ENCODE results near the gene ARMC12. TPM values are rescaled to one million over a fixed set of nuclear protein-coding genes. Genes with fewer than 3 reads are reported as not detected.

The ARMC12 gene
- total RNA-seq, 1 experiment from 2014 or later: 1.0 TPM

GRCh38 chr6:35727231-35727934 lies 9.4 kb upstream of the ARMC12 start (continued):
- TF ChIP-seq ZNF121 (CRISPR knock-in tag; IDR thresholded peaks at IDR 0.05) (no peak), IRF2 (CRISPR knock-in tag; IDR thresholded peaks at IDR 0.05; ENCODE audit: borderline replicate concordance, low read depth) (no peak), ZNF263 (CRISPR knock-in tag; IDR thresholded peaks at IDR 0.05; ENCODE audit: low read depth) (no peak)

- no peaks in the 10 kb centered on the region for H3K9me3 Mint-ChIP-seq
- DNase-seq (ENCODE audit: low spot score): peak; percentile 48
- H3K27ac Mint-ChIP-seq: peak overlapping the region; percentile 19; the same call in 1 of the 2 replicates
- POLR2A ChIA-PET: interaction anchor here (1.0 to 1.2 kb wide), 4 partner anchors 8 to 36 kb away, joined by 3 to 6 read pairs (median 4); no protein-coding TSS in a partner anchor
- peaks cover 59% of the 10 kb centered on the region for H3K4me1 Mint-ChIP-seq
- ATAC-seq: peak; percentile 1; the same call in 1 of the 2 replicates
- H3K27me3 Mint-ChIP-seq (ENCODE audit: low read depth): peaks cover 35% of the 10 kb centered on the region
- TF ChIP-seq FOXJ3 (CRISPR knock-in tag; IDR thresholded peaks at IDR 0.05; ENCODE audit: borderline replicate concordance) (no peak), RELA (CRISPR knock-in tag; IDR thresholded peaks at IDR 0.05; ENCODE audit: borderline replicate concordance) (peak; percentile 39; the same call in 1 of the 2 replicates), ZNF219 (CRISPR knock-in tag; IDR thresholded peaks at IDR 0.05; ENCODE audit: borderline replicate concordance) (no peak), SMAD3 (CRISPR knock-in tag; IDR thresholded peaks at IDR 0.05; ENCODE audit: borderline replicate concordance) (no peak), MYBL2 (CRISPR knock-in tag; IDR thresholded peaks at IDR 0.05) (peak; percentile 62; the same call in 1 of the 2 replicates), ATF1 (CRISPR knock-in tag; IDR thresholded peaks at IDR 0.05) (0 out of 2 replicates have a peak, but pooled peaks have one; percentile 47), FOXP4 (CRISPR knock-in tag; IDR thresholded peaks at IDR 0.05) (0 out of 2 replicates have a peak, but pooled peaks have one; percentile 29), ETV6 (CRISPR knock-in tag; IDR thresholded peaks at IDR 0.05) (0 out of 2 replicates have a peak, but pooled peaks have one; percentile 18), ELF4 (CRISPR knock-in tag; IDR thresholded peaks at IDR 0.05; ENCODE audit: low read depth) (0 out of 2 replicates have a peak, but pooled peaks have one; percentile 54), HMGXB4 (CRISPR knock-in tag; IDR thresholded peaks at IDR 0.05) (no peak), IRF1 (CRISPR knock-in tag; IDR thresholded peaks at IDR 0.05) (peak; percentile 79), CBFB (CRISPR knock-in tag; IDR thresholded peaks at IDR 0.05; ENCODE audit: low read depth) (no peak), MAX (CRISPR knock-in tag; IDR thresholded peaks at IDR 0.05) (peak; percentile 52; the same call in 1 of the 2 replicates)
- peak overlapping the region; percentile 90 for H3K4me3 Mint-ChIP-seq
- CTCF ChIA-PET: interaction anchor here (0.9 to 2.3 kb wide), 8 partner anchors 9 to 205 kb away, joined by 3 to 11 read pairs (median 6); partner anchors contain the start of gene ARMC12
- H3K36me3 Mint-ChIP-seq: no peaks in the 10 kb centered on the region
These were observed 8.7 kb upstream of the ARMC12 start for GRCh38 chr6:35727935-35728682.
